Left lung (tissue), 10 donors: ENCODE data around the gene RHOXF2. TPM values are rescaled to one million over a fixed set of nuclear protein-coding genes. Genes with fewer than 3 reads are reported as not detected.
"Not testable (repeated sequence)": the region's sequence is repeated elsewhere in the genome, so short reads cannot be mapped to it uniquely, and the experiment has no call there.

Experiments used
- ATAC-seq: fragments of 200-7000 bp; cut with Tn5 transposase; one replicate; pipeline ENCODE4 v1.9.1; 2020; ENCODE audit warnings: moderate library complexity
- DNase-seq, 4 donors: peaks; one replicate each; pipeline ENCODE4 v3.0.0-alpha.2; 2013 to 2020
- H3K27ac ChIP-seq, 2 donors: fragments of 200-600 bp; sonication (generic) in 1 of 2; one replicate each; pipeline versions ENCODE4 v1.5.0 to v1.8.0; 2020 to 2021
- H3K27me3 ChIP-seq, 2 donors: fragments of 200-600 bp; sonication (generic) in 1 of 2; one replicate each; pipeline versions ENCODE4 v1.5.0 to v1.8.0; 2020 to 2021
- H3K36me3 ChIP-seq, 2 donors: fragments of 200-600 bp; sonication (generic) in 1 of 2; one replicate each; pipeline versions ENCODE4 v1.5.0 to v1.8.0; 2020 to 2021
- H3K4me1 ChIP-seq, 2 donors: fragments of 200-600 bp; one replicate each; pipeline ENCODE4 v1.8.0; 2021
- H3K4me3 ChIP-seq, 2 donors: fragments of 200-600 bp; sonication (generic) in 1 of 2; one replicate each; pipeline versions ENCODE4 v1.5.0 to v1.8.0; 2020 to 2021; ENCODE audit warnings: mild to moderate bottlenecking in 1 of 2
- H3K9me3 ChIP-seq, 2 donors: fragments of 200-600 bp; sonication (generic) in 1 of 2; one replicate each; pipeline versions ENCODE4 v1.5.0 to v1.8.0; 2020 to 2021
- intact Hi-C, 2 donors: fragments of 100-400 bp; cut with DNase I; formaldehyde crosslinking; loops; one replicate each; pipeline versions ENCODE4 v1.11.2 to v1.14.2; 2022
- polyA plus RNA-seq, 6 donors: library from polyadenylated mRNA; unstranded; fragments of 120-200 nt; gene quantifications; one replicate each; pipeline ENCODE4 v1.2.1, GENCODE V29; 2013; ENCODE audit not compliant: insufficient read length in 6 of 6
- total RNA-seq, 2 donors: library from RNA; stranded (reverse); fragmentation: NEBNext Ultra II Directional; extraction: Animal tissue kit (Norgen Biotek cat#: 25700); gene quantifications; one replicate each; pipeline ENCODE4 v1.2.1, GENCODE V29; 2021
- TF ChIP-seq, protein P1 (sequence below), 2 donors: fragments of 200-600 bp; sonication (generic) in 1 of 2; IDR thresholded peaks; one replicate each; pipeline versions ENCODE4 v1.5.0 to v1.8.0; 2021; ENCODE audit warnings: antibody characterized with exemption in 2 of 2
- donor health status: DM: no; HTN: yes; CAD: no.
- donor health status: DM: no; HTN: no; CAD: no.

The RHOXF2 gene
- total and polyA plus RNA-seq, 8 donors: 0.18 TPM; not detected in 7

DNA sequence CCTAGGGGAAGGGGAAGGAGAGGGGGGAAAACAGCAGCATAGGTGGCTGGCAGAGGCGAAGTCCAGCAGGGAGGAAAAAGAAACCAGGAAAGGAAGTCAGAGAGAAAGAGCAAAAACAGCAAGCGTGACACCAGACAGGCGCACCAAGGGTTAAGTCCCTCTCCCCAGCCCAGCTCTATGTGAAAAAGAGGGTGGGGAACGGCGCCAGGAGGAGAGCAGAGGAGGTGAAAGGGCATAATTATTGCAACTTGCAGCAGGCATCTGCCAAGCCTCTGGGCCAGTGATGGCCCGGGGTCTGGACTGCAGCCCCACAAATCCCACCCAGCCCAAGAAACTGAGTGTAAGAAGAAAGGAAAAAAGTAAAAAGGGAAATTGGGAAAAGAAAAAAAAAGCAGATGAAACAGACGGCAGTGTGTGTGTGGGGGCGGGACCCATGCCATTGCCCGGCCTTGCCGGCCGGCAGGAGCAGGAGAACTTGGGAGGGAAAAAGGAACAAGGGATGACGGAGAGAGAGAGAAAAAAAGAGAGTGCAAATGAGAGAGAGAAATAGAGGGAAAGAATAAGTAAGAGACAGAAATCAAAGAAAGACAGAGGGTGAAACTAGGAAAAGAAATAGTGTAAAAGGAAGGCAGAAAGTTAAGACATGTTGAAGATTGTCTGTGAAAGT is 14.1 kb upstream of the RHOXF2 start:
- Histone ChIP-seq H3K27ac (no peak overlapping the region), H3K9me3 (no peaks in the 10 kb centered on the region), H3K4me3 (no peak overlapping the region), H3K27me3 (no peaks in the 10 kb centered on the region), H3K4me1 (no peaks in the 10 kb centered on the region), H3K36me3 (no peaks in the 10 kb centered on the region)
- ATAC-seq (no peak), DNase-seq (peak in 2 of 4 donors; percentile 7 to 40)
- TF ChIP-seq, protein P1, sequence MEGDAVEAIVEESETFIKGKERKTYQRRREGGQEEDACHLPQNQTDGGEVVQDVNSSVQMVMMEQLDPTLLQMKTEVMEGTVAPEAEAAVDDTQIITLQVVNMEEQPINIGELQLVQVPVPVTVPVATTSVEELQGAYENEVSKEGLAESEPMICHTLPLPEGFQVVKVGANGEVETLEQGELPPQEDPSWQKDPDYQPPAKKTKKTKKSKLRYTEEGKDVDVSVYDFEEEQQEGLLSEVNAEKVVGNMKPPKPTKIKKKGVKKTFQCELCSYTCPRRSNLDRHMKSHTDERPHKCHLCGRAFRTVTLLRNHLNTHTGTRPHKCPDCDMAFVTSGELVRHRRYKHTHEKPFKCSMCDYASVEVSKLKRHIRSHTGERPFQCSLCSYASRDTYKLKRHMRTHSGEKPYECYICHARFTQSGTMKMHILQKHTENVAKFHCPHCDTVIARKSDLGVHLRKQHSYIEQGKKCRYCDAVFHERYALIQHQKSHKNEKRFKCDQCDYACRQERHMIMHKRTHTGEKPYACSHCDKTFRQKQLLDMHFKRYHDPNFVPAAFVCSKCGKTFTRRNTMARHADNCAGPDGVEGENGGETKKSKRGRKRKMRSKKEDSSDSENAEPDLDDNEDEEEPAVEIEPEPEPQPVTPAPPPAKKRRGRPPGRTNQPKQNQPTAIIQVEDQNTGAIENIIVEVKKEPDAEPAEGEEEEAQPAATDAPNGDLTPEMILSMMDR (IDR thresholded peaks at IDR 0.05): no peak
- intact Hi-C loops: no loop called here

DNA sequence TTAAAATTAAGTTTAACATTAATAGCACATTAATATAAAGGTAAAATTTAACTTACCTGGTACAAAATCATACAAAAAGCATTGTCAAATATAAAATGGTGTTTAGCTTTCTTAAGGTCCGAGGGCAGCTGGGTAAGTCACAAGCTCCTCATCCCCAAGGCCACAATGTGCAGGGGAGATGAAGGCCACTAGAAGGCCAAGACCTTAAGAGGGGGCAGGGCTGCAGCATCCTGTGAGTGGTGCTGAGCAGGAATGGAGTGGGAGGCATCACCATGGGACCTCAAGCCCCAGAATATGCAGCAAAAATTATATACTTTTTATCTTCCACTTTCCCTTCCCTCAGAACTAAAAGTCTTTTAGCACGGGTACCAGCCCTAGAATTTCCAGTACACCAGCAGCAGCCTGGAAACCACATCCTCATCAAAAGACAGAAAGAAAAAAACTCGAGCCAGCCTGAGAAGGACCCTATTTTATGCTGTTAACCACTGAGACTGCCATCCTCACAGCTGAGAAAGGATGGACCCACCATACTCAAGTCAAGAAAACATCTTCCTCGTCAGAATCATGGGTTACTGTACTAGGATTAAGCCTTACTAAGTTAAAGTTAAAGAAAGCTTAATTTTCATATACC is 13.0 kb upstream of the RHOXF2 start:
- ATAC-seq (no peak), DNase-seq (no peak)
- intact Hi-C loops: no loop called here
- Histone ChIP-seq H3K27ac (no peak overlapping the region), H3K4me3 (no peak overlapping the region), H3K36me3 (no peaks in the 10 kb centered on the region), H3K9me3 (no peaks in the 10 kb centered on the region), H3K27me3 (no peaks in the 10 kb centered on the region), H3K4me1 (no peaks in the 10 kb centered on the region)
- TF ChIP-seq, protein P1 (IDR thresholded peaks at IDR 0.05): no peak

DNA sequence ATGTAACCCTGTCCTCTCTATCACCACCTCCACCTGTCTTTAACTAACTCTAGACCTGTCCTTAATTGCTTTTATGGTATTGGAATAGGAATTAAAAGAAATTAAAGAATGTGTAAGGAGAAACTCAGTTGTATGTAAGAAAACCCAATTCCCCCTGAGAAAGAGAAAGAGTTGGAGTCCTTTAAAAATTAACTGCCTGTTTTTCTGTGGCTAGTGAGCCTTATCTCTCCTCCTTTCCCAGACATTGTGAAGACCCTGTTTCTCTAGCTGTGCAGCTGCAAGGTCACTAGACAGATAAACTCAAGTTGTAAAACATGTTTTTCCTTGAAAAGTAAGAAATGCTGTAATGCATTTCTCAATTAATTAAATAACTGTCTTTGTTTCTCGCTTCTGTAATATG is 12.1 kb upstream of the RHOXF2 start:
- ATAC-seq, H3K36me3 ChIP-seq, intact Hi-C loops, H3K27me3 ChIP-seq, H3K4me3 ChIP-seq, H3K27ac ChIP-seq, H3K9me3 ChIP-seq, H3K4me1 ChIP-seq, DNase-seq: not testable (repeated sequence)

DNA sequence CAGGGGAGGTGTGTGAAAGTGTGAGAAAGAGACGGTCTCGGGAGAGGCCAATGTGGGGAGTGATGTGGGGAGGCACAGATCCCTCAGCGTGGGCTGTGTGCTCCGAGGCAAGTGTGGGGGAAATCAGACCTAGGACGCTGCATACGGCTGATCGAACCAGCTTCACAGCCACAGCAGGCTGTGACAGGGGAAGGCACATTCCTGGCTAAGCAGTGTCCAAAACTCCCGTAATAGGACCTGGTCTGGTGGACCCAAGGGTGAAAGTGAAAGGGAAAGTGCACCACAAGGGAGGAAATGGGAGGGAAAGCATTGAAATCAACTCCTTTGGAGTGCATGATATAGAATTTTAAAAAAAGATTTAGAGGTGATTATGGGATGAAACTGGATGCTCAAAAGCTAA is 10.9 kb upstream of the RHOXF2 start:
- Histone ChIP-seq H3K27ac (no peak overlapping the region), H3K36me3 (no peaks in the 10 kb centered on the region), H3K9me3 (no peaks in the 10 kb centered on the region), H3K27me3 (no peaks in the 10 kb centered on the region), H3K4me3 (no peak overlapping the region), H3K4me1 (no peaks in the 10 kb centered on the region)
- TF ChIP-seq, protein P1 (IDR thresholded peaks at IDR 0.05): no peak
- ATAC-seq (no peak), DNase-seq (no peak)
- intact Hi-C loops: no loop called here

DNA sequence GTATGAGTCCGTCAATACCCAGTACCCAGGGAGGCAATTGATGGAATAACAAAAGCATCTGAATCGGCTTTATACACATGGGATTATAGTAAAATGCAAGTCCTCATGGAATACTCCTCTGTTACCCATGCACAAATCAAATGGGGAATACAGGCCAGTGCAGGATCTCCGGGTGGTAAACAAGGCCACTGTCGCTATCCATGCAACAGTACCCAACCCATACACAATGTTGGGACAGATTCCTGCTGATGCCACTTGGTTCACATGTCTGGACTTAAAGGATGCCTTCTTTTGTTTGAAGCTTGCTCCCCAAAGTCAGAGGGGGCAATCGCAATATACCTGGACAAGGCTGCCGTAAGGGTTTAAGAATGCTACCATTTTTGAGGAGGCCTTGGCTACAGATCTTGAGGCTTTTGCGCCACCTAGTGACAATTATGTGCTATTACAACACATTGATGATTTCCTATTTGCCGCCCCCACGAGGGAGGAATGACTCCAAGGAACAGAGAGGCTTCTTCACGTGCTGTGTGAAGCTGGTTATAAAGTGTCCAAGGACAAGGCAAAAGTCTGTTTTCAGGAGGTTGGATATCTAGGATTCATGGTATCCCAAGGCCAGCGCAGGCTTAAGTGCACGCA is 8.2 kb upstream of the RHOXF2 start:
- H3K27me3 ChIP-seq, H3K9me3 ChIP-seq, intact Hi-C loops, H3K4me1 ChIP-seq, H3K4me3 ChIP-seq, DNase-seq, H3K27ac ChIP-seq, H3K36me3 ChIP-seq: not testable (repeated sequence)
- ATAC-seq: peak; percentile 72

DNA sequence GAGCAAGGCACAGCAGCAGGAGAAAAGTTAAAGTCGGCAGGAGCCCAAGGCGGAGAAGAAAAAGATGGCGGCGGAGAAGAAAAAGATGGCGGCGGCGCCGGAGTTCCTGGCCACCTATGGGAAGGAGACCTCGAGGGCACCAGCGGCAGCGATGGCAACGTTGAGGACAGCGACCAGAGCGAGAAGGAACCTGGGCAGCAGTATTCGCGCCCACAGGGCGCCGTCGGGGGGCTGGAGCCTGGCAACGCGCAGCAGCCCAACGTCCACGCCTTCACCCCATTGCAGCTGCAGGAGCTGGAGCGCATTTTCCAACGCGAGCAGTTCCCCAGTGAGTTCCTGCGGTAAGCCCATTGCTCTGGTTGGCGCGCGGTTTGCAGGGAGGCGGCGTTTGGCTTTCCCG is 673 bp downstream of the RHOXF2 start:
- H3K27me3 ChIP-seq, H3K27ac ChIP-seq, ATAC-seq, H3K4me3 ChIP-seq, intact Hi-C loops, DNase-seq, H3K9me3 ChIP-seq, H3K36me3 ChIP-seq, H3K4me1 ChIP-seq: not testable (repeated sequence)

DNA sequence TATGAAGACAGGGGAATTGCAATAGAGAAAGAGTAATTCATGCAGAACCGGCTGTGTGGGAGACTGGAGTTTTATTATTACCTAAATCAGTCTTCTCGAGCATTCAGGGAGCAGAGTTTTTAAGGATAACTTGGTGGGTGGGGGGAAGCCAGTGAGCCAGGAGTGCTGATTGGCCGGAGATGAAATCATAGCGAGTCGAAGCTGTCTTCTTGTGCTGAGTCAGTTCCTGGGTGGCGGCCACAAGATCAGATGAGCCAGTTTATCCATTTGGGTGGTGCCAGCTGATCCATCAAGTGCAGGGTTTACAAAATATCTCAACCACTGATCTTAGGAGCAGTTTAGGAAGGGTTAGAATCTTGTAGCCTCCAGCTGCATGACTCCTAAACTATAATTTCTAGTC is 34.8 kb downstream of the RHOXF2 start:
- ATAC-seq, H3K9me3 ChIP-seq, H3K27me3 ChIP-seq, H3K36me3 ChIP-seq, H3K4me1 ChIP-seq, DNase-seq, H3K4me3 ChIP-seq, H3K27ac ChIP-seq, intact Hi-C loops: not testable (repeated sequence)

DNA sequence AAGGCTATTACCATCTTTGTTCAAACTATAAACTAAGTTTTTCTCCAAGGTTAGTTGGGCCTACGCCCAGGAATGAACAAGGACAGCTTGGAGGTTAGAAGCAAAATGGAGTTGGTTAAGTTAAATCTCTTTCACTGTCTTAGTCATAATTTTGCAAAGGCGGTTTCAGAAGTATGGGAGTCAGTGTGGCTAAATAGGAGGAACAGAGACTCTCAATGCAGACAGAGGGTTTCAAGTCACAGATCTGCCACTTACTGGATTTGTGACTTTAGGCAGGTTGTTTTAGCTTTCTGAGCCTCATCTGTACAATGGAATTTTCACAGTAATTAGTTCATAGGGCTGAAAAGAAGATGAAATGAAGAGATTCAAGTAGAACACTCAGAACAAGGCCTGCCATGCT is 35.3 kb downstream of the RHOXF2 start:
- DNase-seq, H3K4me1 ChIP-seq, intact Hi-C loops, H3K27ac ChIP-seq, H3K9me3 ChIP-seq, H3K36me3 ChIP-seq, H3K4me3 ChIP-seq, ATAC-seq, H3K27me3 ChIP-seq: not testable (repeated sequence)

DNA sequence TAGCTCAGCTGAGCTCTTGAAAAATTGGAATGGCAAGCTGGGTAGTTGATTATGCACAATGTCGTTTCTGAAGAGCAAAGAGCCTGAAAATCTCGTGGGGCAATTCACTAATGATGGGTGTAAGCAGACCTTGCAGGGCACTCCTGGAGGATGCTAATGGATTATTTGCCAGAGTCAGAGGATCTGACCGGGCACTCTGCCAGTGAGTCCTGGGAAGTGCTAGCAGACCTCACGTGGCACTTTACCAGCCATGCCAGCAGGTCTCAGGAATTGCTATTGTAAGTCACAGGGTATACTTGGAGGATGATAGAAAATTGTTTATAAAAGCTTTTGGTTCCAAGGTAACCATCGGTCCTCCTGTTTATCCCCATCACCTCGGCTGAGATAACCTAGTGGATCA is 37.4 kb downstream of the RHOXF2 start:
- H3K4me1 ChIP-seq, H3K27me3 ChIP-seq, H3K27ac ChIP-seq, H3K36me3 ChIP-seq, H3K4me3 ChIP-seq, H3K9me3 ChIP-seq, intact Hi-C loops, DNase-seq: not testable (repeated sequence)
- ATAC-seq: peak; percentile 22

DNA sequence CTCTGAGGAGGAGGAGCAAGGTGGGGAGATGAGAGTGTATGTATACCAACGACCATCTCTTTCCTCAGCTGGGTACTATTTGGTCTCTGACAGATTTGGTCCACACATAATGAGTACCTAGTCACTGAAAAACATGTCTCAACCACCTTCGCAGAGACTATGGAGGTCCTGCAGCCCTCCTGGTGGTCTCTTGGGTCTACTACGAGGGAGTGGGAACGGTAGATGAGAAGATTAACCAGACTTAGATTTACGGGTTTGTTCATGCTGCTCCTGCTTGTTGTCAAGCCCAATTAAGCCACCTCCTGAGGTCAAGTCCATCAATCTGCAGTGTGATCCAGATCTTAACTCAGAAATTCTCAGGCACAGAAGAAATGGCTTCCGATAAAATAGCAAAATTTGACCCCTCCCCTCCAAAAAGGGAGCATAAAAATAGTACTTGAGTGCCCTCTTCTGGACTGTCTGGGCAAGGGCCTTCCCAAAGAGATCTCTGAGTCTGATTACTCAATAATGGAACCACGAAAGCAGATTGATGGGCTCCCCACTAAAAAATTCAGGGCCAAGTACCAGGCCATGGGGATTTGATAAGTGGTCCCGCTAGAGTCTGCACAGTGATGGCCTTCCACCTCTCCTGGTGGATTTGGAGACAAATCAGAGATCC is 38.3 kb downstream of the RHOXF2 start:
- DNase-seq, H3K36me3 ChIP-seq, H3K4me3 ChIP-seq, H3K4me1 ChIP-seq, intact Hi-C loops, H3K27me3 ChIP-seq, H3K27ac ChIP-seq, H3K9me3 ChIP-seq: not testable (repeated sequence)
- ATAC-seq: peak; percentile 68
